Peyer's patch (tissue), 4 donors: ENCODE measurements around the gene HHIP.

Experiments used
- POLR2A ChIP-seq, 2 donors: fragments of 450-650 bp; IDR thresholded peaks; one replicate each; pipeline ENCODE4 v1.5.1; 2017; ENCODE audit warnings: antibody characterized with exemption in 2 of 2, mild to moderate bottlenecking in 2 of 2, moderate library complexity in 2 of 2
- TF ChIP-seq, protein P1 (sequence below), 6 experiments: fragments of 450-650 bp in 4 of 6; fragments of 200-600 bp in 2 of 6; sonication (generic) in 1 of 6; IDR thresholded peaks; one replicate each; pipeline ENCODE4 v1.5.1; 2017 to 2019; ENCODE audit warnings: antibody characterized with exemption in 6 of 6, mild to moderate bottlenecking in 3 of 6, moderate library complexity in 1 of 6

DNA sequence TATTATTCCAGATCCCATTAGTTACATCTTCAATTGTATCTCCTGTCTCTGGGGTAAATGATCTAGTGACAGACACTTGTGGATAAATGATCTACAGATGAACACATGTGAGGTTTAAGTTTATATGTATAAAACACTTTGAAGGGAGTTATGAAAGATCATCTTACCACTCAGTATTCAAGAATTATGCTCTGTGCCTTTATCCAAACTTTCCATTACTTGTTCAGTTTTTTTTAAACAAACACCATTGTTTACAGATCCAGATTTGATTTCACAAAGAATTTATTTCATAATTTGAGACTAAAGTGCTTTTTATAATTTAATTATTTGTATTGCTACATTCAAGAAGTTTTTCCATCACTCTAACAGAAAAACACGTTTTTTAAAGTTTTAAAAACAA is 142.5 kb downstream of the HHIP start:
- TF ChIP-seq, protein P1, sequence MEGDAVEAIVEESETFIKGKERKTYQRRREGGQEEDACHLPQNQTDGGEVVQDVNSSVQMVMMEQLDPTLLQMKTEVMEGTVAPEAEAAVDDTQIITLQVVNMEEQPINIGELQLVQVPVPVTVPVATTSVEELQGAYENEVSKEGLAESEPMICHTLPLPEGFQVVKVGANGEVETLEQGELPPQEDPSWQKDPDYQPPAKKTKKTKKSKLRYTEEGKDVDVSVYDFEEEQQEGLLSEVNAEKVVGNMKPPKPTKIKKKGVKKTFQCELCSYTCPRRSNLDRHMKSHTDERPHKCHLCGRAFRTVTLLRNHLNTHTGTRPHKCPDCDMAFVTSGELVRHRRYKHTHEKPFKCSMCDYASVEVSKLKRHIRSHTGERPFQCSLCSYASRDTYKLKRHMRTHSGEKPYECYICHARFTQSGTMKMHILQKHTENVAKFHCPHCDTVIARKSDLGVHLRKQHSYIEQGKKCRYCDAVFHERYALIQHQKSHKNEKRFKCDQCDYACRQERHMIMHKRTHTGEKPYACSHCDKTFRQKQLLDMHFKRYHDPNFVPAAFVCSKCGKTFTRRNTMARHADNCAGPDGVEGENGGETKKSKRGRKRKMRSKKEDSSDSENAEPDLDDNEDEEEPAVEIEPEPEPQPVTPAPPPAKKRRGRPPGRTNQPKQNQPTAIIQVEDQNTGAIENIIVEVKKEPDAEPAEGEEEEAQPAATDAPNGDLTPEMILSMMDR (IDR thresholded peaks at IDR 0.05) = no peak
- TF ChIP-seq POLR2A (IDR thresholded peaks at IDR 0.05) = no peak
